Stomach (tissue), 9 donors: ENCODE measurements around the gene MDC1. TPM values are rescaled to one million over a fixed set of nuclear protein-coding genes. Genes with fewer than 3 reads are reported as not detected.
"Not testable (repeated sequence)": the region's sequence is repeated elsewhere in the genome, so short reads cannot be mapped to it uniquely, and the experiment has no call there.

Source experiments
- DNase-seq, 2 donors: peaks; one replicate each; pipeline versions ENCODE4 v3.0.0 to v3.0.0-alpha.2; 2013 to 2019
- H3K27ac ChIP-seq, 5 donors: fragments of 200-600 bp in 4 of 5; sonication (generic) in 4 of 5; one replicate each; pipeline ENCODE4 v1.5.1; 2013 to 2019; ENCODE audit warnings: mild to moderate bottlenecking in 1 of 5, moderate library complexity in 1 of 5
- H3K27me3 ChIP-seq, 3 donors: fragments of 200-600 bp; sonication (generic); one replicate each; pipeline ENCODE4 v1.5.1; 2017 to 2019; ENCODE audit warnings: mixed run types in 1 of 3
- H3K36me3 ChIP-seq, 4 donors: fragments of 200-600 bp; sonication (generic); 1 replicate in 3 of 4; 2 replicates in 1 of 4; pipeline ENCODE4 v1.5.1; 2016 to 2019
- H3K4me1 ChIP-seq, 4 donors: fragments of 200-600 bp; sonication (generic); one replicate each; pipeline ENCODE4 v1.5.1; 2016 to 2019
- H3K4me3 ChIP-seq, 4 donors: fragments of 200-600 bp; sonication (generic) in 3 of 4; one replicate each; pipeline ENCODE4 v1.5.1; 2016 to 2019; ENCODE audit warnings: mild to moderate bottlenecking in 1 of 4
- H3K9me3 ChIP-seq, 4 donors: fragments of 200-600 bp; sonication (generic); one replicate each; pipeline ENCODE4 v1.5.1; 2016 to 2019
- CTCF ChIP-seq, 7 experiments: fragments of 450-650 bp in 4 of 7; fragments of 200-600 bp in 3 of 7; sonication (generic) in 3 of 7; IDR thresholded peaks; one replicate each; pipeline ENCODE4 v1.5.1; 2016 to 2019; ENCODE audit warnings: antibody characterized with exemption in 7 of 7, control low read depth in 2 of 7, mild to moderate bottlenecking in 1 of 7
- EP300 ChIP-seq: sonication (generic); formaldehyde crosslinking; IDR thresholded peaks from one replicate; pipeline ENCODE4 v1.6.1; 2017; ENCODE audit warnings: antibody characterized with exemption
- POLR2A ChIP-seq, 4 donors: fragments of 450-650 bp; IDR thresholded peaks; one replicate each; pipeline ENCODE4 v1.6.1; 2016; ENCODE audit warnings: antibody characterized with exemption in 4 of 4, control low read depth in 2 of 4, mild to moderate bottlenecking in 1 of 4, moderate library complexity in 1 of 4
- POLR2AphosphoS5 ChIP-seq, 3 donors: sonication (generic); formaldehyde crosslinking; IDR thresholded peaks; one replicate each; pipeline ENCODE4 v1.6.1; 2016; ENCODE audit warnings: antibody characterized with exemption in 3 of 3
- WGBS, 5 donors: extraction: QIAGEN DNeasy Blood & Tissue Kit in 3 of 5; methylation state at CpG; one replicate each; pipeline versions ENCODE4 v1.1.5 to v1.1.7; 2013 to 2018; 5-methylcytosine and 5-hydroxymethylcytosine counted together
- intact Hi-C: fragments of 100-400 bp; cut with DNase I; formaldehyde crosslinking; loops from one replicate; pipeline ENCODE4 v1.15.1; 2023; ENCODE audit warnings: low total_unique reads
- polyA plus RNA-seq, 3 donors: library from polyadenylated mRNA; stranded (reverse); fragments of 200-250 nt; gene quantifications; one replicate each; pipeline ENCODE4 v1.2.3, GENCODE V29; 2013
- total RNA-seq, 5 donors: library from RNA; depleted of rRNA; stranded (reverse); fragments of >200 nt; gene quantifications; one replicate each; pipeline versions ENCODE4 v1.1.0 to v1.2.3, GENCODE V29; 2014 to 2016
- donor health status: healthy with polysubstance abuse.
- donor health status: Bipolar disorder and iron deficiency.
- donor health status: healthy.

Gene MDC1
- total and polyA plus RNA-seq, 8 donors = 3.8 to 153 (median 11.8) TPM

GRCh38 chr6:30722280-30723112, 5.4 kb upstream of the MDC1 start:
- DNase-seq = peak; percentile 88 to 93
- peaks cover 29 to 72% (median 55%) of the 10 kb centered on the region in 4 donors for H3K4me1 ChIP-seq

GRCh38 chr6:30722025-30722279, 4.9 kb upstream of the MDC1 start:
- H3K4me1 ChIP-seq = peaks cover 29 to 69% (median 55%) of the 10 kb centered on the region in 4 donors
- H3K9me3 ChIP-seq, H3K27me3 ChIP-seq, intact Hi-C loops, DNase-seq: not testable (repeated sequence)
- WGBS, 5 donors = 3 to 8% (median 5%) methylated on average over 10 of the region's 10 CpGs
- peak overlapping the region; percentile 72 to 90 (median 86) for H3K4me3 ChIP-seq
- H3K36me3 ChIP-seq = peaks cover 34 to 48% (median 45%) of the 10 kb centered on the region in 4 donors
- peak overlapping the region; percentile 91 to 99 (median 98) for H3K27ac ChIP-seq

More at GRCh38 chr6:30722280-30723112, 5.4 kb upstream of the MDC1 start:
- Histone ChIP-seq H3K9me3 (no peaks in the 10 kb centered on the region), H3K27ac (peak overlapping the region; percentile 91 to 99 (median 98)), H3K36me3 (peaks cover 40 to 53% (median 50%) of the 10 kb centered on the region in 4 donors), H3K27me3 (no peaks in the 10 kb centered on the region), H3K4me3 (peak overlapping the region; percentile 72 to 90 (median 86))
- 7 to 10% (median 8%) methylated on average over 27 of the region's 27 CpGs for WGBS, 5 donors
- intact Hi-C loops = no loop called here
- peak in 2 of 3 donors; percentile 33 to 84 for TF ChIP-seq POLR2AphosphoS5 (IDR thresholded peaks at IDR 0.05)
- no peak for TF ChIP-seq POLR2A (IDR thresholded peaks at IDR 0.05)
- TF ChIP-seq CTCF (IDR thresholded peaks at IDR 0.05) = peak in 6 of 7 experiments; percentile 73 to 99 (median 98)
- TF ChIP-seq EP300 = no peak

GRCh38 chr6:30721198-30722024, 4.3 kb upstream of the MDC1 start:
- Histone ChIP-seq H3K27me3 (no peaks in the 10 kb centered on the region), H3K4me3 (peak overlapping the region; percentile 72 to 90 (median 86)), H3K4me1 (peaks cover 29 to 74% (median 60%) of the 10 kb centered on the region in 4 donors), H3K27ac (peak overlapping the region; percentile 93 to 99 (median 98)), H3K9me3 (no peaks in the 10 kb centered on the region), H3K36me3 (peaks cover 31 to 42% (median 40%) of the 10 kb centered on the region in 4 donors)
- DNase-seq = peak; percentile 94 to 98
- intact Hi-C loops = no loop called here
- TF ChIP-seq CTCF (IDR thresholded peaks at IDR 0.05) (peak in 3 of 7 experiments; percentile 44 to 80 (median 51)), EP300 (no peak), POLR2A (IDR thresholded peaks at IDR 0.05) (no peak), POLR2AphosphoS5 (IDR thresholded peaks at IDR 0.05) (peak; percentile 34 to 77 (median 65))
- WGBS, 5 donors = 0 to 1% (median 1%) methylated on average over 43 to 71 of the region's 71 CpGs

- DNase-seq = peak; percentile 65 to 89
- intact Hi-C loops = no loop called here
- Histone ChIP-seq H3K4me3 (peak overlapping the region; percentile 72 to 90 (median 86)), H3K36me3 (peaks cover 31 to 36% (median 33%) of the 10 kb centered on the region in 4 donors), H3K9me3 (no peaks in the 10 kb centered on the region), H3K27ac (peak overlapping the region; percentile 93 to 99 (median 98)), H3K27me3 (no peaks in the 10 kb centered on the region), H3K4me1 (peaks cover 29 to 74% (median 64%) of the 10 kb centered on the region in 4 donors)
- 0 to 1% (median 0%) methylated on average over 26 to 29 of the region's 29 CpGs for WGBS, 5 donors
- peak in 2 of 3 donors; percentile 31 to 34 for TF ChIP-seq POLR2AphosphoS5 (IDR thresholded peaks at IDR 0.05)
- TF ChIP-seq CTCF (IDR thresholded peaks at IDR 0.05) = no peak
- TF ChIP-seq EP300 = no peak
- TF ChIP-seq POLR2A (IDR thresholded peaks at IDR 0.05) = no peak
Measured at GRCh38 chr6:30720738-30721197, 3.7 kb upstream of the MDC1 start.
